Smooth muscle cell (in vitro differentiated cells): ENCODE measurements around the gene ILRUN. TPM values are rescaled to one million over a fixed set of nuclear protein-coding genes. Genes with fewer than 3 reads are reported as not detected.
A peak's percentile ranks its signal among the peaks of the same experiment; 100 is the strongest.

Source experiments
- DNase-seq: peaks from one replicate; lab custom pipeline; 2025; ENCODE audit not compliant: unreplicated experiment; lab: John Stamatoyannopoulos, UW
- H2AFZ ChIP-seq: fragments of 200-600 bp; sonication (generic); 2 replicates; pipeline ENCODE4 v1.6.0; 2016; ENCODE audit warnings: antibody characterized with exemption, low read depth, mild to moderate bottlenecking
- H3F3A ChIP-seq: fragments of 200-600 bp; sonication (generic); 2 replicates; pipeline ENCODE4 v1.6.0; 2017; ENCODE audit warnings: antibody characterized with exemption, low read depth
- H3K27ac ChIP-seq: fragments of 200-600 bp; sonication (generic); 2 replicates; pipeline ENCODE4 v1.5.1; 2016; ENCODE audit warnings: low read depth, mild to moderate bottlenecking
- H3K27me3 ChIP-seq: fragments of 200-600 bp; sonication (generic); 2 replicates; pipeline ENCODE4 v1.6.1; 2016; ENCODE audit warnings: low read depth, mild to moderate bottlenecking
- H3K36me3 ChIP-seq: fragments of 200-600 bp; sonication (generic); 2 replicates; pipeline ENCODE4 v1.5.1; 2016; ENCODE audit warnings: low read depth
- H3K4me1 ChIP-seq: fragments of 200-600 bp; sonication (generic); 2 replicates; pipeline ENCODE4 v1.5.1; 2016; ENCODE audit warnings: low read depth
- H3K4me2 ChIP-seq: fragments of 200-600 bp; sonication (generic); 2 replicates; pipeline ENCODE4 v1.6.0; 2016; ENCODE audit warnings: mild to moderate bottlenecking
- H3K4me3 ChIP-seq: fragments of 200-600 bp; sonication (generic); 2 replicates; pipeline ENCODE4 v1.5.1; 2016; ENCODE audit warnings: mild to moderate bottlenecking
- H3K79me2 ChIP-seq: fragments of 200-600 bp; sonication (generic); 2 replicates; pipeline ENCODE4 v1.6.0; 2016; ENCODE audit warnings: low read depth, mild to moderate bottlenecking
- H3K9ac ChIP-seq: fragments of 200-600 bp; sonication (generic); 2 replicates; pipeline ENCODE4 v1.6.0; 2016; ENCODE audit warnings: low read depth
- H3K9me3 ChIP-seq: fragments of 200-600 bp; sonication (generic); replicated peaks from 2 replicates; pipeline ENCODE4 v1.5.1; 2016; ENCODE audit warnings: low read depth
- H4K20me1 ChIP-seq: fragments of 200-600 bp; sonication (generic); 2 replicates; pipeline ENCODE4 v1.6.0; 2016; ENCODE audit warnings: low read depth
- WGBS: methylation state at CpG from one replicate; pipeline ENCODE4 v1.1.7; 2016; ENCODE audit warnings: low lambda C conversion rate; 5-methylcytosine and 5-hydroxymethylcytosine counted together
- polyA plus RNA-seq: library from polyadenylated mRNA; unstranded; fragments of >200 nt; fragmentation: Nextera tagmentation; extraction: Ambion mirVana; gene quantifications from 2 replicates; pipeline ENCODE4 v1.2.1, GENCODE V29; 2016
- total RNA-seq: library from RNA; depleted of rRNA; stranded (reverse); fragments of >200 nt; gene quantifications from 2 replicates; pipeline ENCODE4 v1.2.3, GENCODE V29; 2014
- TF ChIP-seq, protein P1 (sequence below): fragments of 200-600 bp; sonication (generic); IDR thresholded peaks from 2 replicates; pipeline ENCODE4 v1.5.1; 2017; ENCODE audit warnings: borderline replicate concordance, mild to moderate bottlenecking, antibody characterized with exemption; ENCODE audit not compliant: insufficient read depth, poor library complexity, severe bottlenecking

Gene ILRUN
- total and polyA plus RNA-seq, 2 experiments from 2014 or later = 7.5 to 23.9 TPM

DNA sequence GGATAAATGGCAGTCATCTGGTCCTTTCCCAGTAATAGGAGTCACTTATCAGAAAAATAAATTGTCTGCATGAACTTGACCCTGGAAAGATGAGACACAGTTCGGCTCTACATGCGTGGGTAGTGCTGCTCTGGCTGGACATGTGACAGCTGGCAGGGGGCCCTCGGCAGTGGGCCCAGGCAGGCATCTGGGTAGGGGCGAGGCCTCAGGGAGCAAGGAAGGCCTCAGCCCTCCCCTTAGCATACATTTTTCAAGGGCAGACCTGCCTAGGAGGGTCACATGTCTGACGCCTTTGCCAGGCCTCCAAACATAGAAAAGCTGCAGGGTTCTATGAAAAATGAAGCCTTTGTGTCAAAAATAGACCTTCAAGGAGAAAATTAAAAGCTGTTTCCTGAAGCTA lies 12.8 kb upstream of the ILRUN start:
- H3K9ac ChIP-seq = no peak overlapping the region
- peak overlapping the region; percentile 64 for H2AFZ ChIP-seq
- H3F3A ChIP-seq = no peaks in the 10 kb centered on the region
- TF ChIP-seq, protein P1, sequence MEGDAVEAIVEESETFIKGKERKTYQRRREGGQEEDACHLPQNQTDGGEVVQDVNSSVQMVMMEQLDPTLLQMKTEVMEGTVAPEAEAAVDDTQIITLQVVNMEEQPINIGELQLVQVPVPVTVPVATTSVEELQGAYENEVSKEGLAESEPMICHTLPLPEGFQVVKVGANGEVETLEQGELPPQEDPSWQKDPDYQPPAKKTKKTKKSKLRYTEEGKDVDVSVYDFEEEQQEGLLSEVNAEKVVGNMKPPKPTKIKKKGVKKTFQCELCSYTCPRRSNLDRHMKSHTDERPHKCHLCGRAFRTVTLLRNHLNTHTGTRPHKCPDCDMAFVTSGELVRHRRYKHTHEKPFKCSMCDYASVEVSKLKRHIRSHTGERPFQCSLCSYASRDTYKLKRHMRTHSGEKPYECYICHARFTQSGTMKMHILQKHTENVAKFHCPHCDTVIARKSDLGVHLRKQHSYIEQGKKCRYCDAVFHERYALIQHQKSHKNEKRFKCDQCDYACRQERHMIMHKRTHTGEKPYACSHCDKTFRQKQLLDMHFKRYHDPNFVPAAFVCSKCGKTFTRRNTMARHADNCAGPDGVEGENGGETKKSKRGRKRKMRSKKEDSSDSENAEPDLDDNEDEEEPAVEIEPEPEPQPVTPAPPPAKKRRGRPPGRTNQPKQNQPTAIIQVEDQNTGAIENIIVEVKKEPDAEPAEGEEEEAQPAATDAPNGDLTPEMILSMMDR = no peak
- H3K27ac ChIP-seq = no peak overlapping the region
- DNase-seq = no peak
- H3K27me3 ChIP-seq = no peaks in the 10 kb centered on the region
- 56% methylated on average over 5 of the region's 5 CpGs for WGBS
- no peaks in the 10 kb centered on the region for H3K9me3 ChIP-seq
- no peak overlapping the region for H3K4me2 ChIP-seq
- H4K20me1 ChIP-seq = no peaks in the 10 kb centered on the region
- H3K4me1 ChIP-seq = no peaks in the 10 kb centered on the region
- no peaks in the 10 kb centered on the region for H3K79me2 ChIP-seq
- H3K36me3 ChIP-seq = no peaks in the 10 kb centered on the region
- H3K4me3 ChIP-seq = no peak overlapping the region

DNA sequence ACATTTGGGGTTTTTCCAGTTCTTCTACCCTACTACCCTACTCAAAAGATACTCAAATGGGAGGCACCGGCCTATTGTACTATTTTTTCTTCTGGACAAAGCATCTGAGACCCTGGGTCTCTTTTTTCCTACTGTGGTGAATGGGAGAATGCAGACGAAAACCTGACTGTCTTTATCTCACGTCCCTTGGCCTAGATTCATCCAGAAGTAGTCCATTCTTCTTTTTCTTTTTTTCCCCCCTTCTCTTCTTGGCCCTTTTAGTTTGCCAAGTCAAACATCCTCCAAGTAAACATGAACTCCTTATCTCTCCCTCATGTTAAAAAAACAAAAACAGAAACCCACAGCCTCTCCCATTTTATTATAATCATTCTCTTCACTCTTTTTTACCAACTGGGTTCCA lies 8.7 kb upstream of the ILRUN start:
- H3K4me2 ChIP-seq = no peak overlapping the region
- no peaks in the 10 kb centered on the region for H3F3A ChIP-seq
- no peaks in the 10 kb centered on the region for H3K4me1 ChIP-seq
- H3K4me3 ChIP-seq = no peak overlapping the region
- H3K27me3 ChIP-seq = no peaks in the 10 kb centered on the region
- TF ChIP-seq, protein P1 = no peak
- no peak overlapping the region for H3K27ac ChIP-seq
- H3K79me2 ChIP-seq = no peaks in the 10 kb centered on the region
- no peaks in the 10 kb centered on the region for H4K20me1 ChIP-seq
- no peaks in the 10 kb centered on the region for H3K9me3 ChIP-seq
- no peak overlapping the region for H3K9ac ChIP-seq
- H3K36me3 ChIP-seq = no peaks in the 10 kb centered on the region
- DNase-seq = no peak
- H2AFZ ChIP-seq = no peak overlapping the region
- whole genome bisulfite sequencing = 85% methylated on average over 3 of the region's 3 CpGs

DNA sequence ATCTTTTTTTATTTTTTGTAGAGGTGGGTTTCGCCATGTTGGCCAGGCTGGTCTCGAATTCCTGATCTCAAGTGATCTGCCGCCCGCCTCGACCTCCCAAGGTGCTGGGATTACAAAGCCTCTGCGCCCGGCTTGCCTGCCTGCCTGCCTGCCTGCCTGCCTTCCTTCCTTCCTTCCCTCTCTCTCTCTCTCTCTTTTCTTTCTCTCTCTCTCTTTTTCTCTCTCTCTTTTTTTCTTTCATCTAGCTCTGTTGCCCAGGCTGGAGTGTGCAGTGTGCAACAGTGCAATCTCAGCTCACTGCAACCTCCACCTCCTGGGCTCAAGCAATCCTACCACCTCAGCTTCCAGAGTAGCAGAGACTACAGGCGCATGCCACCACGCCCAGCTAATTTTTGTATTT lies 4.6 kb upstream of the ILRUN start:
- no peak for DNase-seq
- H3K27ac ChIP-seq = no peak overlapping the region
- no peaks in the 10 kb centered on the region for H3K4me1 ChIP-seq
- no peak overlapping the region for H3K4me2 ChIP-seq
- no peaks in the 10 kb centered on the region for H3K9me3 ChIP-seq
- H3K4me3 ChIP-seq = no peak overlapping the region
- TF ChIP-seq, protein P1 = no peak
- H3K27me3 ChIP-seq = no peaks in the 10 kb centered on the region
- H4K20me1 ChIP-seq = no peaks in the 10 kb centered on the region
- 85% methylated on average over 9 of the region's 9 CpGs for WGBS
- H3K79me2 ChIP-seq = peaks cover 3% of the 10 kb centered on the region
- no peak overlapping the region for H2AFZ ChIP-seq
- no peak overlapping the region for H3K9ac ChIP-seq
- peaks cover 5% of the 10 kb centered on the region for H3F3A ChIP-seq
- H3K36me3 ChIP-seq = no peaks in the 10 kb centered on the region

DNA sequence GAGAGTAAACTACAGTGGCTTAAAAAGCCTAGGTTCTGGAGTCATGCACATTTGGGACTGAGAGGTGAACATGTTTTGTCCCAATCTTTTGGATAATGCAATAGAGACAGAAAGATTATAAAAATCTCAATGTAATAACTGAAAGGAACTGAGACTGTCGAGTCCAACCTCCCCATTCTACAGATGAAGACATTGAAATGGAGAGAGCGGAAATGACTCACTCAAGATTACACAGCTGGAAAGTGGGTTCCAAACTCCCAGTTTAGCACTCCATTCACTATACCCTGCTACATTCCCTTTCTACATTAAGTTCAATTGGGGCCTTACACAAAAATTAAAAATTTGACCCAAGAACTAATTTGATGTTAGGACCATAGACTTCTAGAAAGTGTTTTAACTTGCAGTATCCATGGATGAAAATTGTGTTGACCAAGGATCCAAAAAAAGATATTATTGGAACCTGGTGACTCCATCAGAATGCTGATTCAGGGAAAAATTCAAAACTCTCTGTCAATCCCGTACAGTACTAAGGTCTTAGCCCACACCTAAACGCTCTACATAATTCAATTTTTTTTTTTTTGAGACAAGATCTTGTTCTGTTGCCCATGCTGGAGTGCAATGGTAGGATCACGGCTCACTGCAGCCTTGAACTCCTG lies 1.5 kb upstream of the ILRUN start:
- Histone ChIP-seq H3F3A (peaks cover 5% of the 10 kb centered on the region), H3K4me3 (no peak overlapping the region), H3K4me2 (no peak overlapping the region), H3K27ac (no peak overlapping the region), H2AFZ (no peak overlapping the region), H3K9ac (no peak overlapping the region), H3K36me3 (no peaks in the 10 kb centered on the region), H3K79me2 (peaks cover 35% of the 10 kb centered on the region), H3K9me3 (no peaks in the 10 kb centered on the region), H3K4me1 (peaks cover 16% of the 10 kb centered on the region), H4K20me1 (peaks cover 32% of the 10 kb centered on the region), H3K27me3 (no peaks in the 10 kb centered on the region)
- TF ChIP-seq, protein P1 = no peak
- DNase-seq = no peak
- WGBS = 97% methylated on average over 5 of the region's 5 CpGs
